Uterus (tissue), 2 donors: ENCODE data around the gene TAPBPL.

Experiments
- POLR2A ChIP-seq, 2 donors: fragments of 450-650 bp; IDR thresholded peaks; one replicate each; pipeline ENCODE4 v1.6.1; 2016; ENCODE audit warnings: antibody characterized with exemption in 2 of 2, mild to moderate bottlenecking in 1 of 2, moderate library complexity in 1 of 2
- TF ChIP-seq, protein P1 (sequence below), 4 experiments: fragments of 200-600 bp in 2 of 4; fragments of 450-650 bp in 2 of 4; sonication (generic) in 2 of 4; IDR thresholded peaks; one replicate each; pipeline ENCODE4 v1.5.1; 2016 to 2019; ENCODE audit warnings: antibody characterized with exemption in 4 of 4, mild to moderate bottlenecking in 2 of 4, moderate library complexity in 1 of 4

DNA sequence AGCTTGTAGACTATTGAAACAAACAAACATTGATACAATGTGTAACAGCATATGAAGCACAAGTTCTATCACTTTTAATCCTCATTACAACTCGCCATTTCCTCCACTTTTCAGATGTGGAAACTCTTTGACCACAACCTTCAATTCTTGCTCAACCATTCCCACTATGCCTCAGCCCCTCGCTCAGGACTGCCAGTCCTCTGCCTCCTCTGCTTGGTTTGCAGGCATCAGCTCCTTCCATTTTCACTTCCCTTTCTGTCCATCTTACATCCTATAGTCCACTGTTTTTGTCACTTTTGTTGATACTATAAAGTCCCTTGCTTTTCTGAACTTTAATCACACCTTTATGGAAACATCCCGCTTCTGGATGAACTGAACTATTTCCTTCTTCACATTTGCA lies 35.2 kb upstream of the TAPBPL start:
- TF ChIP-seq, protein P1, sequence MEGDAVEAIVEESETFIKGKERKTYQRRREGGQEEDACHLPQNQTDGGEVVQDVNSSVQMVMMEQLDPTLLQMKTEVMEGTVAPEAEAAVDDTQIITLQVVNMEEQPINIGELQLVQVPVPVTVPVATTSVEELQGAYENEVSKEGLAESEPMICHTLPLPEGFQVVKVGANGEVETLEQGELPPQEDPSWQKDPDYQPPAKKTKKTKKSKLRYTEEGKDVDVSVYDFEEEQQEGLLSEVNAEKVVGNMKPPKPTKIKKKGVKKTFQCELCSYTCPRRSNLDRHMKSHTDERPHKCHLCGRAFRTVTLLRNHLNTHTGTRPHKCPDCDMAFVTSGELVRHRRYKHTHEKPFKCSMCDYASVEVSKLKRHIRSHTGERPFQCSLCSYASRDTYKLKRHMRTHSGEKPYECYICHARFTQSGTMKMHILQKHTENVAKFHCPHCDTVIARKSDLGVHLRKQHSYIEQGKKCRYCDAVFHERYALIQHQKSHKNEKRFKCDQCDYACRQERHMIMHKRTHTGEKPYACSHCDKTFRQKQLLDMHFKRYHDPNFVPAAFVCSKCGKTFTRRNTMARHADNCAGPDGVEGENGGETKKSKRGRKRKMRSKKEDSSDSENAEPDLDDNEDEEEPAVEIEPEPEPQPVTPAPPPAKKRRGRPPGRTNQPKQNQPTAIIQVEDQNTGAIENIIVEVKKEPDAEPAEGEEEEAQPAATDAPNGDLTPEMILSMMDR (IDR thresholded peaks at IDR 0.05): no peak
- TF ChIP-seq POLR2A (IDR thresholded peaks at IDR 0.05): no peak
